ENCODE data around the gene TSPEAR.
"Not testable (repeated sequence)": the region's sequence is repeated elsewhere in the genome, so short reads cannot be mapped to it uniquely, and the experiment has no call there.

The TSPEAR gene

GRCh38 chr21:44677881-44678280 lies 33.5 kb downstream of the TSPEAR start:
- DNase-seq = no peak

GRCh38 chr21:44671911-44672310 lies 39.5 kb downstream of the TSPEAR start:
- no peak for DNase-seq

- no peak for DNase-seq
These were observed 40.5 kb downstream of the TSPEAR start for GRCh38 chr21:44670642-44671432.

GRCh38 chr21:44667612-44668011 lies 43.8 kb downstream of the TSPEAR start:
- no peak for DNase-seq

- no peak for DNase-seq
These were observed 44.7 kb downstream of the TSPEAR start, which contains the start of gene KRTAP12-2 for GRCh38 chr21:44666401-44667320. TSS of gene KRTAP12-2 (minus strand) at chr21:44666927. CDS start at chr21:44666886, 41 bp downstream.

GRCh38 chr21:44664691-44665090 lies 46.7 kb downstream of the TSPEAR start:
- no peak for DNase-seq

GRCh38 chr21:44661567-44661966 lies 49.8 kb downstream of the TSPEAR start:
- DNase-seq = not testable (repeated sequence)

GRCh38 chr21:44658913-44659595 lies 52.3 kb downstream of the TSPEAR start:
- DNase-seq = no peak

- no peak for DNase-seq
These were observed 52.8 kb downstream of the TSPEAR start for GRCh38 chr21:44658541-44658910.

- DNase-seq = no peak
These were observed 53.5 kb downstream of the TSPEAR start, which contains the start of gene KRTAP12-3 for GRCh38 chr21:44657635-44658540. TSS of gene KRTAP12-3 (plus strand) at chr21:44657932. CDS start at chr21:44657980, 48 bp downstream.

GRCh38 chr21:44656868-44657267 lies 54.5 kb downstream of the TSPEAR start:
- DNase-seq = no peak

- no peak for DNase-seq
These were observed 56.7 kb downstream of the TSPEAR start, which contains the start of gene KRTAP12-4 for GRCh38 chr21:44654576-44655175. TSS of gene KRTAP12-4 (minus strand) at chr21:44654659. CDS start at chr21:44654614, 45 bp downstream.

GRCh38 chr21:44653656-44654575 lies 57.5 kb downstream of the TSPEAR start:
- no peak for DNase-seq

GRCh38 chr21:44653123-44653522 lies 58.2 kb downstream of the TSPEAR start:
- DNase-seq = no peak

GRCh38 chr21:44650973-44651675 lies 60.2 kb downstream of the TSPEAR start:
- no peak for DNase-seq

GRCh38 chr21:44650265-44650972 lies 61.0 kb downstream of the TSPEAR start:
- DNase-seq = no peak

GRCh38 chr21:44649521-44650100 lies 61.8 kb downstream of the TSPEAR start:
- no peak for DNase-seq

GRCh38 chr21:44648557-44649311 lies 62.6 kb downstream of the TSPEAR start:
- DNase-seq = no peak
